Keratinocyte (primary cell): ENCODE data around the gene BMPER.

ENCODE experiments used
- CTCF ChIP-seq, 3 experiments: IDR thresholded peaks in 1 of 3; conservative IDR thresholded peaks in 1 of 3; optimal IDR thresholded peaks in 1 of 3; 2 replicates in 2 of 3; 3 replicates in 1 of 3; pipeline versions ENCODE3 to v1.5.1; 2011; ENCODE audit warnings: low read length in 3 of 3, mild to moderate bottlenecking in 3 of 3, moderate library complexity in 2 of 3, control low read depth in 1 of 3, inconsistent platforms in 1 of 3; ENCODE audit not compliant: insufficient read depth in 2 of 3; ENCODE audit errors: extremely low read depth in 1 of 3
- EZH2 ChIP-seq: IDR thresholded peaks from one replicate; pipeline ENCODE4 v1.6.1; 2012; ENCODE audit warnings: inconsistent platforms, mild to moderate bottlenecking, low read length, moderate library complexity

GRCh38 chr7:34187798-34188307, 282.5 kb downstream of the BMPER start:
- no peak for TF ChIP-seq CTCF (optimal IDR thresholded peaks at IDR 0.05 in 1 of 3, IDR thresholded peaks at IDR 0.05 in 1 of 3, conservative IDR thresholded peaks at IDR 0.05 in 1 of 3; ENCODE audit: extremely low read depth in 1 of 3, insufficient read depth in 2 of 3, low read length in 3 of 3)
- no peak for TF ChIP-seq EZH2
